ENCODE results near the gene PTGS1. TPM values are rescaled to one million over a fixed set of nuclear protein-coding genes. Genes with fewer than 3 reads are reported as not detected.

Gene PTGS1
- total and polyA plus RNA-seq, 2 donors (not counting 1 experiment from before 2014, with no cell fraction given), result 9.5 to 15.3 TPM

GRCh38 chr9:122378236-122378635 is 7.4 kb downstream of the PTGS1 start:
- intact Hi-C loops (cut with micrococcal nuclease), result loop anchor here (5.0 kb wide), 1 partner anchor 74 kb away; no protein-coding TSS in a partner anchor
- H3K27ac Mint-ChIP-seq, result peak overlapping the region; percentile 41
- H3K4me3 Mint-ChIP-seq, result no peak overlapping the region
- peaks cover 38% of the 10 kb centered on the region for H3K4me1 Mint-ChIP-seq
- POLR2A ChIA-PET, result no interaction called here
- Histone ChIP-seq H3K9me3 (ENCODE audit: control extremely low read depth in 1 of 3, control insufficient read depth in 2 of 3, insufficient read depth in 1 of 3, low read length in 2 of 3) (peaks cover 1 to 8% (median 6%) of the 10 kb centered on the region in 3 donors), H3K4me2 (replicated peaks; ENCODE audit: low read depth, low read length, poor library complexity, severe bottlenecking) (no peak overlapping the region), H4K20me1 (ENCODE audit: control insufficient read depth, insufficient read depth, low read length, poor library complexity, severe bottlenecking) (no peaks in the 10 kb centered on the region), H3K4me3 (ENCODE audit: control extremely low read depth in 1 of 5, extremely low read depth in 1 of 5, insufficient read depth in 1 of 5, low read depth in 2 of 5, low read length in 4 of 5) (no peak overlapping the region), H3K27ac (ENCODE audit: low read length in 2 of 2) (no peak overlapping the region), H3K4me1 (ENCODE audit: control insufficient read depth in 2 of 2, insufficient read depth in 2 of 2, low read length in 2 of 2) (peaks cover 25 to 31% of the 10 kb centered on the region in 2 donors), H3K9ac (ENCODE audit: low read length) (no peak overlapping the region), H3K36me3 (replicated peaks in 1 of 2; ENCODE audit: control extremely low read depth in 1 of 2, control insufficient read depth in 1 of 2, extremely low read depth in 1 of 2, insufficient read depth in 2 of 2, low read length in 1 of 2) (peaks cover 4 to 33% of the 10 kb centered on the region in 2 experiments), H2AFZ (ENCODE audit: insufficient read depth, low read depth, low read length, poor library complexity, severe bottlenecking) (no peak overlapping the region), H3K79me2 (ENCODE audit: control insufficient read depth, insufficient read depth, low read length) (peaks cover under 1% of the 10 kb centered on the region), H3K27me3 (replicated peaks in 1 of 4; ENCODE audit: control extremely low read depth in 1 of 4, control insufficient read depth in 3 of 4, insufficient read depth in 4 of 4, low read length in 3 of 4) (no peaks in the 10 kb centered on the region)
- H3K27me3 Mint-ChIP-seq, result no peaks in the 10 kb centered on the region
- TF ChIP-seq EZH2 (IDR thresholded peaks at IDR 0.05; ENCODE audit: borderline replicate concordance, insufficient read depth, low read depth, low read length, poor library complexity, severe bottlenecking), result no peak
- no peak for TF ChIP-seq CTCF (IDR thresholded peaks at IDR 0.05)
- DNase-seq, result no peak
- no peak for ATAC-seq (ENCODE audit: low read depth)
- WGBS (ENCODE audit: insufficient coverage), result 93% methylated on average over 6 of the region's 8 CpGs
- CTCF ChIA-PET, result interaction anchor here (0.9 kb wide), 1 partner anchor 75 kb away, joined by 3 read pairs; no protein-coding TSS in a partner anchor
- H3K9me3 Mint-ChIP-seq (ENCODE audit: insufficient read depth), result no peaks in the 10 kb centered on the region

GRCh38 chr9:122379340-122379739 is 8.5 kb downstream of the PTGS1 start:
- ChIA-PET POLR2A (no interaction called here), CTCF (interaction anchor here (0.5 kb wide), 1 partner anchor 444 kb away, joined by 3 read pairs; no protein-coding TSS in a partner anchor)
- DNase-seq (no peak), ATAC-seq (ENCODE audit: low read depth) (no peak)
- TF ChIP-seq CTCF (IDR thresholded peaks at IDR 0.05) (no peak), EZH2 (IDR thresholded peaks at IDR 0.05; ENCODE audit: borderline replicate concordance, insufficient read depth, low read depth, low read length, poor library complexity, severe bottlenecking) (no peak)
- H3K9me3 Mint-ChIP-seq (ENCODE audit: insufficient read depth), result no peaks in the 10 kb centered on the region
- Histone ChIP-seq H4K20me1 (ENCODE audit: control insufficient read depth, insufficient read depth, low read length, poor library complexity, severe bottlenecking) (no peaks in the 10 kb centered on the region), H3K27ac (ENCODE audit: low read length in 2 of 2) (no peak overlapping the region), H3K9ac (ENCODE audit: low read length) (no peak overlapping the region), H3K9me3 (ENCODE audit: control extremely low read depth in 1 of 3, control insufficient read depth in 2 of 3, insufficient read depth in 1 of 3, low read length in 2 of 3) (peaks cover 1 to 8% (median 6%) of the 10 kb centered on the region in 3 donors), H3K79me2 (ENCODE audit: control insufficient read depth, insufficient read depth, low read length) (no peaks in the 10 kb centered on the region), H3K4me1 (ENCODE audit: control insufficient read depth in 2 of 2, insufficient read depth in 2 of 2, low read length in 2 of 2) (peaks cover 25 to 31% of the 10 kb centered on the region in 2 donors), H2AFZ (ENCODE audit: insufficient read depth, low read depth, low read length, poor library complexity, severe bottlenecking) (no peak overlapping the region), H3K36me3 (replicated peaks in 1 of 2; ENCODE audit: control extremely low read depth in 1 of 2, control insufficient read depth in 1 of 2, extremely low read depth in 1 of 2, insufficient read depth in 2 of 2, low read length in 1 of 2) (peaks cover 4 to 36% of the 10 kb centered on the region in 2 experiments), H3K27me3 (replicated peaks in 1 of 4; ENCODE audit: control extremely low read depth in 1 of 4, control insufficient read depth in 3 of 4, insufficient read depth in 4 of 4, low read length in 3 of 4) (no peaks in the 10 kb centered on the region), H3K4me3 (ENCODE audit: control extremely low read depth in 1 of 5, extremely low read depth in 1 of 5, insufficient read depth in 1 of 5, low read depth in 2 of 5, low read length in 4 of 5) (no peak overlapping the region), H3K4me2 (replicated peaks; ENCODE audit: low read depth, low read length, poor library complexity, severe bottlenecking) (no peak overlapping the region)
- H3K27ac Mint-ChIP-seq, result no peak overlapping the region
- peaks cover 35% of the 10 kb centered on the region for H3K4me1 Mint-ChIP-seq
- intact Hi-C loops (cut with micrococcal nuclease), result loop anchor here (5.0 kb wide), 1 partner anchor 73 kb away; no protein-coding TSS in a partner anchor
- no peaks in the 10 kb centered on the region for H3K27me3 Mint-ChIP-seq
- 83% methylated on average over 1 of the region's 1 CpG for WGBS (ENCODE audit: insufficient coverage)
- H3K4me3 Mint-ChIP-seq, result no peak overlapping the region
